ENCODE measurements around the gene MPP7.

The MPP7 gene

DNA sequence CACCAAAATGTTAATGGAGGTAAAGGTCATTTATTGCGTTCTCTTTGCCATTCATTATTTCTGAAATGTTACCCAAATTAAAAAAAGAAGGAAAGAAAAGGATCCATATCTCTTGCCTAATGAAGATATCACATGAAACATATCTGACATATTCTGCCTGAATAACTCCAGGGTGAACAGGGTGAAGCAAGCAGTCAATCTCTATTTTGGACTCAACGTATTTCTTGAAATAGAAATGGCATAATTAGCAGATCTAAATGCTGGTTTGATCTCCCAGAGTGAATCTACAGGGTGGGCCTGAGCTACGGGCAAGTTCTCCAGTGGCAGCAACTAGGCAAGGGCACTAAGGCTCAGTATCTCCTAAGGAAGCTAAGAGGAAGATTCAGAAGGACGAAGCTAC, 24.0 kb downstream of the MPP7 start:
- TF ChIP-seq, protein P1, sequence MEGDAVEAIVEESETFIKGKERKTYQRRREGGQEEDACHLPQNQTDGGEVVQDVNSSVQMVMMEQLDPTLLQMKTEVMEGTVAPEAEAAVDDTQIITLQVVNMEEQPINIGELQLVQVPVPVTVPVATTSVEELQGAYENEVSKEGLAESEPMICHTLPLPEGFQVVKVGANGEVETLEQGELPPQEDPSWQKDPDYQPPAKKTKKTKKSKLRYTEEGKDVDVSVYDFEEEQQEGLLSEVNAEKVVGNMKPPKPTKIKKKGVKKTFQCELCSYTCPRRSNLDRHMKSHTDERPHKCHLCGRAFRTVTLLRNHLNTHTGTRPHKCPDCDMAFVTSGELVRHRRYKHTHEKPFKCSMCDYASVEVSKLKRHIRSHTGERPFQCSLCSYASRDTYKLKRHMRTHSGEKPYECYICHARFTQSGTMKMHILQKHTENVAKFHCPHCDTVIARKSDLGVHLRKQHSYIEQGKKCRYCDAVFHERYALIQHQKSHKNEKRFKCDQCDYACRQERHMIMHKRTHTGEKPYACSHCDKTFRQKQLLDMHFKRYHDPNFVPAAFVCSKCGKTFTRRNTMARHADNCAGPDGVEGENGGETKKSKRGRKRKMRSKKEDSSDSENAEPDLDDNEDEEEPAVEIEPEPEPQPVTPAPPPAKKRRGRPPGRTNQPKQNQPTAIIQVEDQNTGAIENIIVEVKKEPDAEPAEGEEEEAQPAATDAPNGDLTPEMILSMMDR (IDR thresholded peaks at IDR 0.05) = no peak

DNA sequence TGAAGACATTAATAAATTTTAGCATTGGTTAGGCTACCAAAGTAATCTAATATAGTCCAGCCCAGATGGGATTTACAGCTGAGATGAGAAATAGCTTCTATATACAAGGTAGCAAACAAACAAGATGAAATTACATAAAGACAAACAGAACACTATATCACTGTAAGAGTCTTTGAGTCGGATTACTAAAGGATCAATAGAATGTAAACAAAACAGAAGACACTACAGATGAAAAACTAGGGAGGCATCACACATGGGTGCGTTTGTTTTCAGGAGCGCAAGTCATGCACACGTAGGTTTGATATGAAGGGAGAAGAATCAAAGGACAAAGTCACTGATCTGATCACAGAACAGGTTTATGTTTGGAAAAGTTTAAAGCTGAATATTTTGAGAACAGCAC, 26.5 kb downstream of the MPP7 start:
- no peaks in the 10 kb centered on the region for H3K79me2 ChIP-seq
- no peak overlapping the region for H3K9ac ChIP-seq
- TF ChIP-seq, protein P1 (IDR thresholded peaks at IDR 0.05) = no peak
- no peak overlapping the region for H3K4me3 ChIP-seq (ENCODE audit: low read depth, low read length)
- no peak overlapping the region for H2AFZ ChIP-seq
- H3K27me3 ChIP-seq (ENCODE audit: control insufficient read depth, insufficient read depth, low read length) = no peaks in the 10 kb centered on the region
- no peaks in the 10 kb centered on the region for H3K36me3 ChIP-seq (ENCODE audit: control insufficient read depth, insufficient read depth, low read length)
- no peak overlapping the region for H3K4me2 ChIP-seq (ENCODE audit: low read length)
- no peaks in the 10 kb centered on the region for H3K4me1 ChIP-seq
- H3K27ac ChIP-seq = no peak overlapping the region
- no peaks in the 10 kb centered on the region for H3K9me3 ChIP-seq (ENCODE audit: control insufficient read depth, low read length)

More for the DNA sequence above, 24.0 kb downstream of the MPP7 start:
- Histone ChIP-seq H3K4me2 (ENCODE audit: low read length) (no peak overlapping the region), H3K4me3 (ENCODE audit: low read depth, low read length) (no peak overlapping the region), H3K4me1 (no peaks in the 10 kb centered on the region), H3K79me2 (no peaks in the 10 kb centered on the region), H3K9me3 (ENCODE audit: control insufficient read depth, low read length) (no peaks in the 10 kb centered on the region), H3K36me3 (ENCODE audit: control insufficient read depth, insufficient read depth, low read length) (no peaks in the 10 kb centered on the region), H3K9ac (no peak overlapping the region), H3K27me3 (ENCODE audit: control insufficient read depth, insufficient read depth, low read length) (no peaks in the 10 kb centered on the region), H2AFZ (no peak overlapping the region), H3K27ac (no peak overlapping the region)

DNA sequence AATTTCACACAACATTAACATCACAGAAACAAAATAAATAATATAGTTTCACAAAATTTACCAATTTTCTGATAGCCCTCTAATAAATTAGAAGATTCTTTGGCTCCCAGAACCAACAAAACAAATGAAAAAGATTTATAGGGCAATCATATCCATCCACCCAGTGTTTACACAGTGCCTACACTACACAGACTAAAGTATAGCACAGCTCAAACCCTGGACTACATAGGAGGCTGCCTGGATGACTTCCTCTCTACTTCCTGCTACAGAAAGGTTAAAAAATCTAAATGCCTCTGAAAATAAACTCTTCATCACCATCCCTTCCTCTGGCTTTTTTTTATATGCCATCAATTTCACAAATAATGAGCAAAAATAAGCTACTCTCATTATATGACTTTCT, 28.4 kb downstream of the MPP7 start:
- H3K27me3 ChIP-seq (ENCODE audit: control insufficient read depth, insufficient read depth, low read length) = no peaks in the 10 kb centered on the region
- H3K36me3 ChIP-seq (ENCODE audit: control insufficient read depth, insufficient read depth, low read length) = no peaks in the 10 kb centered on the region
- H3K27ac ChIP-seq = no peak overlapping the region
- no peak overlapping the region for H3K4me3 ChIP-seq (ENCODE audit: low read depth, low read length)
- H3K9me3 ChIP-seq (ENCODE audit: control insufficient read depth, low read length) = no peaks in the 10 kb centered on the region
- no peak overlapping the region for H3K9ac ChIP-seq
- TF ChIP-seq, protein P1 (IDR thresholded peaks at IDR 0.05) = no peak
- H3K4me1 ChIP-seq = no peaks in the 10 kb centered on the region
- H3K79me2 ChIP-seq = no peaks in the 10 kb centered on the region
- no peak overlapping the region for H3K4me2 ChIP-seq (ENCODE audit: low read length)
- H2AFZ ChIP-seq = no peak overlapping the region

DNA sequence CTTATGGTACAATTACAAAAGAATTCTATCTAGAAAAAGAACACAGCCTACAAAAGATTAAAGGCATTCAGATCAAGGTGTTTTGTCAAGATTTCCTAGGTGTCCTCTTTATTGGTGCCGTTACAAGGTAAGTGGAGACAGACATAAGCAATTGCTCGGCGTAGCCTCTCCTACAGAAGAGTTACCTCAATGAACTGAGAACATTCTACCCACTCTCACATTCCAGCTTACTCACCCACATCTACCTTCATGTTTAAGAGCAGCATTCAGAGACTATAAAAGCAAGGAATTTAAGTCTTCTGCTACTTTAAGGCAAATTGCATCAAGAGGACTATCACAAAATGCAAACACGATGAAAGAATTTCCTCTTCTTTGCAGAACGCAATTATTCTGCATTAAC, 29.5 kb downstream of the MPP7 start:
- TF ChIP-seq, protein P1 (IDR thresholded peaks at IDR 0.05) = no peak
- no peak overlapping the region for H2AFZ ChIP-seq
- H3K27ac ChIP-seq = no peak overlapping the region
- no peaks in the 10 kb centered on the region for H3K36me3 ChIP-seq (ENCODE audit: control insufficient read depth, insufficient read depth, low read length)
- H3K27me3 ChIP-seq (ENCODE audit: control insufficient read depth, insufficient read depth, low read length) = no peaks in the 10 kb centered on the region
- H3K79me2 ChIP-seq = no peaks in the 10 kb centered on the region
- H3K9me3 ChIP-seq (ENCODE audit: control insufficient read depth, low read length) = no peaks in the 10 kb centered on the region
- H3K4me1 ChIP-seq = no peaks in the 10 kb centered on the region
- H3K4me2 ChIP-seq (ENCODE audit: low read length) = no peak overlapping the region
- H3K9ac ChIP-seq = no peak overlapping the region
- no peak overlapping the region for H3K4me3 ChIP-seq (ENCODE audit: low read depth, low read length)

DNA sequence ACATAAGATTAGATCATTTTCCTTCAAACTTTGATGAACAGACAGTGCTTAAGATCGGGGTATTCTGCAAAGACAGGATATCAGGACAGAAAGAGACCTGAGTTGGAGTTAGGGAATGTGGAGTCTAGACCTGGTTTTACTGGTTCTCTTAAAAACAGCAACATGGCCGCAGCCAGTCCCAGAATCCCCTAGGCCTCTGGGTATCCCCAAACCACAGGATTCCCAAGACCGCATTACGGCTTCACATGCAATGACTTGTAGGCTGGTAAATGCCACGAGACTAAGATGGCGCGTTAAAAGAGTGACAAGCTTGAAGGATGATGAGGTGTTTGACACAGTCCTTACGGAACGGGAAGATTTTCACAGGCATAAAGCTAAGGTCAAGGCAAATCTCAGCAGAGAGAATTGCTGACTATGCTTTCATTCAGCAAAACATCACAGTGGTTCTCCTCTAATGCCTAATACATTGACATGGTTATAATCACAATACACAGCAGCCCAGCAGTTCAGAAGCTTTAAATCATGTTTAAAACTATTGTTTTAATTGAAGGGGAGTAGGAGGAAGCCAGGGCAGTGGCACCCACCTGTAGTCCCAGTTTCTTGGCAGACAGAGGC, 32.9 kb downstream of the MPP7 start:
- no peaks in the 10 kb centered on the region for H3K79me2 ChIP-seq
- H2AFZ ChIP-seq = no peak overlapping the region
- H3K9me3 ChIP-seq (ENCODE audit: control insufficient read depth, low read length) = no peaks in the 10 kb centered on the region
- H3K9ac ChIP-seq = no peak overlapping the region
- no peaks in the 10 kb centered on the region for H3K36me3 ChIP-seq (ENCODE audit: control insufficient read depth, insufficient read depth, low read length)
- H3K4me1 ChIP-seq = no peaks in the 10 kb centered on the region
- H3K4me2 ChIP-seq (ENCODE audit: low read length) = no peak overlapping the region
- TF ChIP-seq, protein P1 (IDR thresholded peaks at IDR 0.05) = no peak
- H3K27ac ChIP-seq = no peak overlapping the region
- H3K27me3 ChIP-seq (ENCODE audit: control insufficient read depth, insufficient read depth, low read length) = no peaks in the 10 kb centered on the region
- H3K4me3 ChIP-seq (ENCODE audit: low read depth, low read length) = no peak overlapping the region

All from parathyroid adenoma (tissue), 2 donors.